SK-N-SH treated with all-trans-retinoic acid at 6 μM for 48 hours (cell line): Measurements from ENCODE around the gene SHROOM4.

Experiments
- ATAC-seq: fragments of 200-7000 bp; cut with Tn5 transposase; 3 replicates; pipeline ENCODE4 v1.9.1; 2020; ENCODE audit warnings: mild to moderate bottlenecking, moderate library complexity
- ARNTL ChIP-seq: fragments of 450-650 bp; formaldehyde crosslinking; IDR thresholded peaks from 2 replicates; pipeline ENCODE4 v1.5.0; 2020; ENCODE audit warnings: low read depth, mild to moderate bottlenecking, moderate library complexity, borderline replicate concordance
- BACH2 ChIP-seq: fragments of 250-450 bp; sonication (Bioruptor Pico); IDR thresholded peaks from 2 replicates; pipeline ENCODE4 v1.9.0; 2021; ENCODE audit warnings: mild to moderate bottlenecking, borderline replicate concordance
- CSDC2 ChIP-seq: fragments of 250-450 bp; sonication (Bioruptor Pico); IDR thresholded peaks from 2 replicates; pipeline ENCODE4 v1.5.0; 2020; ENCODE audit warnings: mild to moderate bottlenecking, moderate library complexity
- ESRRG ChIP-seq: fragments of 250-450 bp; sonication (Bioruptor Pico); IDR thresholded peaks from 2 replicates; pipeline ENCODE4 v1.6.1; 2021; ENCODE audit warnings: mild to moderate bottlenecking
- GLIS3 ChIP-seq: fragments of 250-450 bp; sonication (Bioruptor Pico); IDR thresholded peaks from 2 replicates; pipeline ENCODE4 v1.5.0; 2020; ENCODE audit warnings: mild to moderate bottlenecking, moderate library complexity
- OSR1 ChIP-seq: fragments of 250-450 bp; sonication (Bioruptor Pico); IDR thresholded peaks from 2 replicates; pipeline ENCODE4 v1.8.0; 2022; ENCODE audit warnings: moderate library complexity, mild to moderate bottlenecking, inconsistent platforms
- POU6F1 ChIP-seq: fragments of 250-450 bp; sonication (Bioruptor Pico); IDR thresholded peaks from 2 replicates; pipeline ENCODE4 v1.8.0; 2021; ENCODE audit warnings: low read depth, mild to moderate bottlenecking, moderate library complexity, borderline replicate concordance
- PPARA ChIP-seq: fragments of 250-450 bp; sonication (Bioruptor Pico); IDR thresholded peaks from 2 replicates; pipeline ENCODE4 v1.5.0; 2020; ENCODE audit warnings: mild to moderate bottlenecking, borderline replicate concordance
- RARB ChIP-seq: fragments of 250-450 bp; sonication (Bioruptor Pico); IDR thresholded peaks from 2 replicates; pipeline ENCODE4 v1.8.0; 2021; ENCODE audit warnings: mild to moderate bottlenecking, moderate library complexity
- SNAI2 ChIP-seq: fragments of 250-450 bp; sonication (Bioruptor Pico); IDR thresholded peaks from 2 replicates; pipeline ENCODE4 v1.5.0; 2020; ENCODE audit warnings: mild to moderate bottlenecking, moderate library complexity
- TCF4 ChIP-seq: fragments of 250-450 bp; sonication (Bioruptor Pico); IDR thresholded peaks from 2 replicates; pipeline ENCODE4 v1.8.0; 2021; ENCODE audit warnings: mild to moderate bottlenecking, moderate library complexity, borderline replicate concordance
- TOX ChIP-seq: fragments of 250-450 bp; sonication (Bioruptor Pico); IDR thresholded peaks from 2 replicates; pipeline ENCODE4 v1.8.0; 2021; ENCODE audit warnings: mild to moderate bottlenecking, moderate library complexity, borderline replicate concordance
- TSHZ2 ChIP-seq: fragments of 250-450 bp; sonication (Bioruptor Pico); IDR thresholded peaks from 2 replicates; pipeline ENCODE4 v1.5.0; 2020; ENCODE audit warnings: mild to moderate bottlenecking, moderate library complexity
- ZC3H10 ChIP-seq: fragments of 250-450 bp; sonication (Bioruptor Pico); IDR thresholded peaks from 2 replicates; pipeline ENCODE4 v1.5.1; 2021; ENCODE audit warnings: mild to moderate bottlenecking, moderate library complexity
- ZFP3 ChIP-seq: fragments of 250-450 bp; sonication (Bioruptor Pico); IDR thresholded peaks from 2 replicates; pipeline ENCODE4 v1.5.0; 2020; ENCODE audit warnings: mild to moderate bottlenecking, moderate library complexity
- ZNF565 ChIP-seq: fragments of 450-650 bp; formaldehyde crosslinking; conservative IDR thresholded peaks from 2 replicates; pipeline ENCODE4 v1.5.0; 2020; ENCODE audit warnings: low read depth, mild to moderate bottlenecking, moderate library complexity
- ZNF70 ChIP-seq: fragments of 450-650 bp; formaldehyde crosslinking; IDR thresholded peaks from 2 replicates; pipeline ENCODE4 v1.5.0; 2020; ENCODE audit warnings: mild to moderate bottlenecking, moderate library complexity
- ZNF8 ChIP-seq: fragments of 450-650 bp; formaldehyde crosslinking; IDR thresholded peaks from 2 replicates; pipeline ENCODE4 v1.5.0; 2020; ENCODE audit warnings: mild to moderate bottlenecking, moderate library complexity
- TF ChIP-seq, protein P1 (sequence below): fragments of 250-450 bp; sonication (Bioruptor Pico); IDR thresholded peaks from 2 replicates; pipeline ENCODE4 v1.5.1; 2020; ENCODE audit warnings: low read depth, mild to moderate bottlenecking, moderate library complexity
- TF ChIP-seq, protein P2 (sequence below): fragments of 250-450 bp; sonication (Bioruptor Pico); IDR thresholded peaks from 2 replicates; pipeline ENCODE4 v1.8.0; 2020; ENCODE audit warnings: mild to moderate bottlenecking, moderate library complexity, borderline replicate concordance

The SHROOM4 gene

GRCh38 chrX:50815120-50815519 lies 1.1 kb upstream of the SHROOM4 start (continued):
- TF ChIP-seq TSHZ2: no peak
- TF ChIP-seq, protein P1, sequence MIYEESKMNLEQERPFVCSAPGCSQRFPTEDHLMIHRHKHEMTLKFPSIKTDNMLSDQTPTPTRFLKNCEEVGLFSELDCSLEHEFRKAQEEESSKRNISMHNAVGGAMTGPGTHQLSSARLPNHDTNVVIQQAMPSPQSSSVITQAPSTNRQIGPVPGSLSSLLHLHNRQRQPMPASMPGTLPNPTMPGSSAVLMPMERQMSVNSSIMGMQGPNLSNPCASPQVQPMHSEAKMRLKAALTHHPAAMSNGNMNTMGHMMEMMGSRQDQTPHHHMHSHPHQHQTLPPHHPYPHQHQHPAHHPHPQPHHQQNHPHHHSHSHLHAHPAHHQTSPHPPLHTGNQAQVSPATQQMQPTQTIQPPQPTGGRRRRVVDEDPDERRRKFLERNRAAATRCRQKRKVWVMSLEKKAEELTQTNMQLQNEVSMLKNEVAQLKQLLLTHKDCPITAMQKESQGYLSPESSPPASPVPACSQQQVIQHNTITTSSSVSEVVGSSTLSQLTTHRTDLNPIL (CRISPR knock-in tag): no peak
- TF ChIP-seq OSR1: no peak
- TF ChIP-seq ZNF565 (CRISPR knock-in tag): no peak

GRCh38 chrX:50814701-50815100 lies 707 bp upstream of the SHROOM4 start:
- TF ChIP-seq OSR1: no peak
- TF ChIP-seq TOX: no peak
- no peak for TF ChIP-seq ZFP3 (CRISPR knock-in tag)
- TF ChIP-seq ESRRG (CRISPR knock-in tag): no peak
- TF ChIP-seq RARB (CRISPR knock-in tag): no peak
- no peak for TF ChIP-seq ZC3H10
- TF ChIP-seq BACH2 (CRISPR knock-in tag): no peak
- no peak for TF ChIP-seq ZNF70
- TF ChIP-seq SNAI2 (CRISPR knock-in tag): no peak
- no peak for TF ChIP-seq POU6F1 (CRISPR knock-in tag)
- no peak for TF ChIP-seq ARNTL
- TF ChIP-seq, protein P1 (CRISPR knock-in tag): no peak
- no peak for TF ChIP-seq TSHZ2
- no peak for TF ChIP-seq PPARA
- TF ChIP-seq ZNF565 (CRISPR knock-in tag): no peak
- TF ChIP-seq, protein P2, sequence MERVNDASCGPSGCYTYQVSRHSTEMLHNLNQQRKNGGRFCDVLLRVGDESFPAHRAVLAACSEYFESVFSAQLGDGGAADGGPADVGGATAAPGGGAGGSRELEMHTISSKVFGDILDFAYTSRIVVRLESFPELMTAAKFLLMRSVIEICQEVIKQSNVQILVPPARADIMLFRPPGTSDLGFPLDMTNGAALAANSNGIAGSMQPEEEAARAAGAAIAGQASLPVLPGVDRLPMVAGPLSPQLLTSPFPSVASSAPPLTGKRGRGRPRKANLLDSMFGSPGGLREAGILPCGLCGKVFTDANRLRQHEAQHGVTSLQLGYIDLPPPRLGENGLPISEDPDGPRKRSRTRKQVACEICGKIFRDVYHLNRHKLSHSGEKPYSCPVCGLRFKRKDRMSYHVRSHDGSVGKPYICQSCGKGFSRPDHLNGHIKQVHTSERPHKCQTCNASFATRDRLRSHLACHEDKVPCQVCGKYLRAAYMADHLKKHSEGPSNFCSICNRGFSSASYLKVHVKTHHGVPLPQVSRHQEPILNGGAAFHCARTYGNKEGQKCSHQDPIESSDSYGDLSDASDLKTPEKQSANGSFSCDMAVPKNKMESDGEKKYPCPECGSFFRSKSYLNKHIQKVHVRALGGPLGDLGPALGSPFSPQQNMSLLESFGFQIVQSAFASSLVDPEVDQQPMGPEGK (CRISPR knock-in tag): no peak
- no peak for TF ChIP-seq CSDC2
- no peak for TF ChIP-seq GLIS3 (CRISPR knock-in tag)
- TF ChIP-seq TCF4 (CRISPR knock-in tag): no peak
- TF ChIP-seq ZNF8 (CRISPR knock-in tag): no peak
- ATAC-seq: no peak
